GM23248 (cell line): Measurements from ENCODE around the gene IGF2BP1. TPM values are rescaled to one million over a fixed set of nuclear protein-coding genes. Genes with fewer than 3 reads are reported as not detected.
A peak's percentile ranks its signal among the peaks of the same experiment; 100 is the strongest.

ENCODE experiments used
- DNase-seq: peaks from one replicate; pipeline ENCODE4 v3.0.0-alpha.2; 2015
- H2AFZ ChIP-seq: fragments of 200-600 bp; sonication (generic); 2 replicates; pipeline ENCODE4 v1.6.1; 2016; ENCODE audit warnings: antibody characterized with exemption
- H3F3A ChIP-seq: fragments of 200-600 bp; sonication (generic); 2 replicates; pipeline ENCODE4 v1.6.1; 2016; ENCODE audit warnings: mild to moderate bottlenecking, antibody characterized with exemption, mixed run types; ENCODE audit not compliant: insufficient read depth
- H3K27ac ChIP-seq: fragments of 200-600 bp; sonication (generic); 2 replicates; pipeline ENCODE4 v1.5.1; 2016; ENCODE audit warnings: mild to moderate bottlenecking
- H3K27me3 ChIP-seq: fragments of 200-600 bp; sonication (generic); replicated peaks from 2 replicates; pipeline ENCODE4 v1.6.1; 2016; ENCODE audit warnings: mild to moderate bottlenecking; ENCODE audit not compliant: insufficient read depth
- H3K36me3 ChIP-seq: fragments of 200-600 bp; sonication (generic); 2 replicates; pipeline ENCODE4 v1.6.1; 2016; ENCODE audit warnings: low read depth, mild to moderate bottlenecking
- H3K4me1 ChIP-seq: fragments of 200-600 bp; sonication (generic); 2 replicates; pipeline ENCODE4 v1.6.1; 2016; ENCODE audit warnings: mild to moderate bottlenecking; ENCODE audit not compliant: insufficient read depth
- H3K4me2 ChIP-seq: fragments of 200-600 bp; sonication (generic); one replicate; pipeline ENCODE4 v1.6.1; 2016; ENCODE audit warnings: mild to moderate bottlenecking; ENCODE audit not compliant: unreplicated experiment
- H3K4me3 ChIP-seq: fragments of 200-600 bp; sonication (generic); 2 replicates; pipeline ENCODE4 v1.5.1; 2016; ENCODE audit warnings: mild to moderate bottlenecking
- H3K79me2 ChIP-seq: fragments of 200-600 bp; sonication (generic); 2 replicates; pipeline ENCODE4 v1.6.1; 2016; ENCODE audit warnings: mild to moderate bottlenecking; ENCODE audit not compliant: insufficient read depth
- H3K9ac ChIP-seq: fragments of 200-600 bp; sonication (generic); 2 replicates; pipeline ENCODE4 v1.6.1; 2016; ENCODE audit warnings: mild to moderate bottlenecking
- H3K9me2 ChIP-seq: fragments of 200-600 bp; sonication (generic); 2 replicates; pipeline ENCODE4 v1.6.1; 2016; ENCODE audit warnings: mixed run types, mild to moderate bottlenecking, moderate library complexity; ENCODE audit not compliant: insufficient read depth
- H3K9me3 ChIP-seq: fragments of 200-600 bp; sonication (generic); one replicate; pipeline ENCODE4 v1.6.1; 2017; ENCODE audit warnings: low read depth
- H4K20me1 ChIP-seq: fragments of 200-600 bp; sonication (generic); 2 replicates; pipeline ENCODE4 v1.6.0; 2016; ENCODE audit not compliant: insufficient read depth
- EZH2 ChIP-seq: fragments of 200-600 bp; sonication (generic); IDR thresholded peaks from 2 replicates; pipeline ENCODE4 v1.6.1; 2018; ENCODE audit warnings: antibody characterized with exemption, mild to moderate bottlenecking; ENCODE audit not compliant: insufficient read depth, poor library complexity, severe bottlenecking
- EZH2phosphoT487 ChIP-seq: fragments of 200-600 bp; sonication (generic); IDR thresholded peaks from 2 replicates; pipeline ENCODE4 v1.6.1; 2018; ENCODE audit warnings: antibody characterized with exemption, moderate library complexity, mild to moderate bottlenecking, low read depth; ENCODE audit not compliant: insufficient read depth
- WGBS, 2 experiments: methylation state at CpG; one replicate each; pipeline ENCODE4 v1.1.6; 2015 to 2017; ENCODE audit warnings: low lambda C conversion rate in 2 of 2, low coverage in 1 of 2; ENCODE audit errors: missing lambda C conversion rate in 2 of 2; 5-methylcytosine and 5-hydroxymethylcytosine counted together
- in situ Hi-C: fragments of 300-500 bp; cut with MboI; formaldehyde crosslinking; loops from 2 replicates; pipeline ENCODE4 v1.15.0; 2020
- polyA plus RNA-seq: library from polyadenylated mRNA; unstranded; fragments of >200 nt; fragmentation: Nextera tagmentation; extraction: Ambion mirVana; gene quantifications from 2 replicates; pipeline ENCODE4 v1.2.1, GENCODE V29; 2016
- total RNA-seq: library from RNA; depleted of rRNA; stranded (reverse); fragments of >200 nt; shearing (Covaris generic); gene quantifications from 2 replicates; pipeline ENCODE4 v1.2.3, GENCODE V29; 2014

The IGF2BP1 gene
- total and polyA plus RNA-seq, 2 experiments from 2014 or later: 4.3 to 8.1 TPM

DNA sequence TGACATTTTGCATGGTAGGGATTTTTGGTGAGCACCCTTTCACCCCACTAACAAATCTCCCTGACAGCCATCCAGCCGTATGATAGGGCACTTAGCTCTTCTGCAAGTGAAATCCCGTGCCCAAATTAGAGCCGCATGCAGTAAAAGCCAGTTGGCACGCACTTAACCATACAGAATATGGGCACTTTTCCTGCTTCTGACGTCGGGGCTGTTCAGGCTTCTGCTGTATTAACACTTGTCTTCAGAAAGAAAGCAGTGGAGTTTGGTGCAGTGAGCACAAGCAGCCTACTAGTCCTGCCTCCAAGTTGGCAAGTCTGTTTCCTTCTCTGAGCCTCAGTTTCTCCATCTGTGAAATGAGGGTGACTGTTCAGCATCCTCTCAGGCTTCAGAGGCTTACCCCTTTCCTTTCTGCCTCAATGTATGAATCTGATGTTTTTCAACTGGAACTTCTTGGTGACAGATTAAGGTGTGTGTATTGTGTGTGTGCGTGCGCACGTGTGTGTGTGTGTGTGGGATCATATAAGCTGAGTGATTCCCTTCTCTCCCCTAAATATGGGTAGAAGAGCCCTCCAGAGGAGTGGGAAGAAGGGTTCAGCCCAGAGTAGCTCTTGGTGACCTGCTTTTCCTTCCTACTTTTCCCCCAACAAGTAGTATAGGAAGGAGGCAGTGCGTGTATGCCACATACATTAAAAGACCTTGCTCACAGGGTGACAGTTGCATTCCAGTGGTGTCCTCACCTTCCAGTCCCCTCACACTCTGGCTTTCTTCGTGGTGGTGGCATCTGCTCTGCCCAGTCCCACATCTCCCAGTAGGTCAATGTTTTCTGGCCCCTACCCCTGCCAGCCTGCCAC is 19.0 kb downstream of the IGF2BP1 start:
- Histone ChIP-seq H3K9me3 (no peaks in the 10 kb centered on the region), H3K36me3 (no peaks in the 10 kb centered on the region), H3K4me2 (peak overlapping the region; percentile 65), H3K4me1 (peaks cover 21% of the 10 kb centered on the region), H3K4me3 (no peak overlapping the region), H4K20me1 (no peaks in the 10 kb centered on the region), H3F3A (no peaks in the 10 kb centered on the region; the same call in 1 of the 2 replicates), H3K9me2 (no peaks in the 10 kb centered on the region), H3K79me2 (peaks cover 63% of the 10 kb centered on the region), H3K27ac (0 out of 2 replicates have a peak overlapping the region, but pooled peaks have one; percentile 4), H3K9ac (no peak overlapping the region), H3K27me3 (0 out of 2 replicates have a peak, but pooled peaks cover 4% of the 10 kb centered on the region), H2AFZ (no peak overlapping the region)
- peak; percentile 47 for DNase-seq
- in situ Hi-C loops: no loop called here
- WGBS, 2 experiments: 33 to 37% methylated on average over 11 of the region's 11 CpGs
- TF ChIP-seq EZH2 (no peak), EZH2phosphoT487 (no peak)

DNA sequence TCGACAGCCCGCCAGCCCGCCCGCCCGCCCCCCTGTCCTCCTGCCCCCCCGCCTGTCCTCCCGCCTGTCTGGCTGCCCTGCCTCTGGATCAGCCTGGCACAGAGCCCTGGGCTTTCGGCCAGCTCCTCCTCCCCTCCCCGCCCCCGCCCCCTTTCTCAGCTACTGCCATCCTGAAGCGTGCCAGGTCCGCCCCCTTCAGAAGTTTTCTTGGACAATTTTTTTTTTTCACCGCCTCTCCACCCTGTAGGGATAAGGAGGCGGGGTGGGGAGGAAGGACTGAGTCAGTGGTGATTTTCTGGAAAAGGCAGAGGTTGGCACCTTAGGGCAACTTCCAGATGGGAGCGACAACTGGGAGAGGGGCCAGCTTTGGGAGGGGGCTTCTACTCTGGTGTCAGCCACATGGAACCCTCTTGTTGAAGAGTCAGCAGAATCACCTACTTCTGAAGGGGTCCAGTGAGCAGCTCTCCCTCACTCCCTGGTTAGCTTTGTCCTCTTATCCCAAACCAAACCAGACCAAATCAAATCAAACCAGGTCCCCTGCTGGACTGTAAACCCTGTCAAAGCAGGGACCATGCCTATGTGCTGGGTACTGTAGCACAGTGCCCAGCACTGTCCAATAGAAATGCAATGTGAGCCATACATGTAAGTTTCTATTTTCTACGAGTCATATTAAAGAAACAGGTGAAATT is 19.7 kb downstream of the IGF2BP1 start:
- peaks cover 55% of the 10 kb centered on the region for H3K79me2 ChIP-seq
- no peak overlapping the region for H3K4me3 ChIP-seq
- DNase-seq: peak; percentile 90
- no peak overlapping the region for H2AFZ ChIP-seq
- 0 out of 2 replicates have a peak, but pooled peaks cover 4% of the 10 kb centered on the region for H3K27me3 ChIP-seq
- H3K4me2 ChIP-seq: no peak overlapping the region
- H3K9me2 ChIP-seq: no peaks in the 10 kb centered on the region
- peak overlapping the region; percentile 18; the same call in 1 of the 2 replicates for H3K27ac ChIP-seq
- peaks cover 28% of the 10 kb centered on the region for H3K4me1 ChIP-seq
- no peak overlapping the region for H3K9ac ChIP-seq
- no peaks in the 10 kb centered on the region for H4K20me1 ChIP-seq
- in situ Hi-C loops: no loop called here
- H3F3A ChIP-seq: no peaks in the 10 kb centered on the region; the same call in 1 of the 2 replicates
- TF ChIP-seq EZH2phosphoT487: no peak
- TF ChIP-seq EZH2: no peak
- 9 to 17% methylated on average over 7 to 16 of the region's 16 CpGs for WGBS, 2 experiments
- H3K36me3 ChIP-seq: no peaks in the 10 kb centered on the region
- H3K9me3 ChIP-seq: no peaks in the 10 kb centered on the region

DNA sequence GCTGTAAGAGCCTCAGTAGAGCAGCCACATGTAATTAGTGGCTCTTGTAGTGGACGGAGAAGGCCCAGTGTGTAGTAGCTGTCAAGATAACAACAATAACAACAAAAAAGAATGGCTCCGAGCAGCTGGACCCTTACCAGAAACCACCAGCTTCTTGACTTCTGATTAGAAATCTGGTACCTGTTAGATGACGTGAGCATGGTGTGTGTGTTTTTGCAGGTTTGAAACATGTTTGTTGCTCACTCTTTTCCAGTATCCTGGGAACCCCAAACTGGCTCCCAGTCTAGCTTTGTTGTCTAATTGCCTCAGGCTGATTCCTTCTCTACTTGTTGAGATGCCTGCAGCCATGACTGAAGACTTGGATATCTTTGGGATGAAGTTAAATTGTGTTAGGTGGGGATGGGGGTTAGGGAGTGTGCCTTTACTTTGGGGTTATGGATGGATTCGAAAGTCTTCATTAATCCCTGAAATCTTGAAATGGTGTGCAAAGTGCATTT is 21.0 kb downstream of the IGF2BP1 start:
- in situ Hi-C loops: no loop called here
- peaks cover 40% of the 10 kb centered on the region for H3K4me1 ChIP-seq

DNA sequence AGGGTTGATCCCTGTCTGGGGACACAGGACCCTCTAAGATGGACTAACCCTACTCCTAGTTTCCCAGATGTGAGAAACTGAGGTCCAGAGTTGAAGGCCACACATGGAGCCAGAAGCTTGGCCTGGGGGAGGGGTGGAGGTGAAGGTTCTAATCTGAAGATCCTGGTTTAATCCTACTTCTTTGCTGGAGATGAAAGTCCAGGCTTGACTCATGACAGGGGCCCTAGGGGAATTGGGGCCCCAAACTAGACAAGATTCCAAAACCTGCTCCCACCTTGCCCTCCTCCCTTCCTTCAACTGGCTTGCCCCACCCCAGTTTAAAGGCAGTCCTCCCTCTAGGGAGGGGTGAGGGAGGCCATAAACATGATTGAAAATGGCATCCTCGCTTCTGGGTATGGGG is 21.6 kb downstream of the IGF2BP1 start:
- peaks cover 40% of the 10 kb centered on the region for H3K4me1 ChIP-seq
- no peaks in the 10 kb centered on the region for H3K9me2 ChIP-seq
- H3K9me3 ChIP-seq: no peaks in the 10 kb centered on the region
- in situ Hi-C loops: no loop called here
- no peak for DNase-seq
- no peak overlapping the region for H3K4me2 ChIP-seq
- no peaks in the 10 kb centered on the region for H4K20me1 ChIP-seq
- no peak overlapping the region for H3K27ac ChIP-seq
- no peak overlapping the region for H3K4me3 ChIP-seq
- H3K79me2 ChIP-seq: peaks cover 60% of the 10 kb centered on the region
- TF ChIP-seq EZH2phosphoT487 (no peak), EZH2 (no peak)
- 83 to 95% methylated on average over 1 of the region's 1 CpG for WGBS, 2 experiments
- no peaks in the 10 kb centered on the region for H3F3A ChIP-seq
- no peaks in the 10 kb centered on the region for H3K27me3 ChIP-seq
- H3K36me3 ChIP-seq: no peaks in the 10 kb centered on the region
- H3K9ac ChIP-seq: no peak overlapping the region
- H2AFZ ChIP-seq: no peak overlapping the region

More for the DNA sequence above, 21.0 kb downstream of the IGF2BP1 start:
- no peak for DNase-seq
- H3K9ac ChIP-seq: no peak overlapping the region
- H3K9me2 ChIP-seq: no peaks in the 10 kb centered on the region
- H4K20me1 ChIP-seq: no peaks in the 10 kb centered on the region
- H3K79me2 ChIP-seq: peaks cover 54% of the 10 kb centered on the region
- no peak overlapping the region for H3K4me3 ChIP-seq
- H3K4me2 ChIP-seq: no peak overlapping the region
- no peak overlapping the region for H3K27ac ChIP-seq
- no peaks in the 10 kb centered on the region for H3F3A ChIP-seq
- no peaks in the 10 kb centered on the region for H3K9me3 ChIP-seq
- H3K36me3 ChIP-seq: no peaks in the 10 kb centered on the region
- WGBS, 2 experiments: 89 to 94% methylated on average over 4 of the region's 4 CpGs
- no peak overlapping the region for H2AFZ ChIP-seq
- H3K27me3 ChIP-seq: no peaks in the 10 kb centered on the region
- no peak for TF ChIP-seq EZH2
- no peak for TF ChIP-seq EZH2phosphoT487
